PC-9 (cell line): ENCODE measurements around the gene PROSER2. TPM values are rescaled to one million over a fixed set of nuclear protein-coding genes. Genes with fewer than 3 reads are reported as not detected.
A peak's percentile ranks its signal among the peaks of the same experiment; 100 is the strongest.

Experiments used
- BruUV-seq: library from RNA; stranded (reverse); fragments of 400-500 nt; replicated peaks from 2 replicates; lab custom pipeline; 2021; lab: Mats Ljungman, UMichigan
- CTCF ChIA-PET: fragments of 300-600 bp; sonication (Branson Sonifier 250); formaldehyde crosslinking; loops from one replicate; lab custom pipeline; 2022; ENCODE audit warnings: antibody characterized with exemption; lab: Charles Lee
- POLR2A ChIA-PET: fragments of 300-600 bp; sonication (Branson Sonifier 250); formaldehyde crosslinking; loops from one replicate; lab custom pipeline; 2022; ENCODE audit warnings: antibody characterized with exemption; ENCODE audit not compliant: unreplicated experiment; lab: Charles Lee
- DNase-seq, 2 experiments: peaks; one replicate each; pipeline versions ENCODE4 v3.0.0 to v3.0.0-alpha.2; 2015 to 2022; ENCODE audit warnings: mixed read lengths in 1 of 2
- H2AFZ ChIP-seq: fragments of 200-600 bp; sonication (generic); 2 replicates; pipeline ENCODE4 v1.8.1; 2017; ENCODE audit warnings: antibody characterized with exemption
- H3F3A ChIP-seq: fragments of 200-600 bp; sonication (generic); 2 replicates; pipeline ENCODE4 v1.8.1; 2017; ENCODE audit warnings: antibody characterized with exemption, mild to moderate bottlenecking, low read depth; ENCODE audit not compliant: insufficient read depth
- H3K27ac ChIP-seq: fragments of 200-600 bp; sonication (generic); 2 replicates; pipeline ENCODE4 v1.6.1; 2016; ENCODE audit warnings: mixed run types
- H3K27me3 ChIP-seq: fragments of 200-600 bp; sonication (generic); 2 replicates; pipeline ENCODE4 v1.6.1; 2016; ENCODE audit warnings: low read depth, mixed run types; ENCODE audit not compliant: insufficient read depth
- H3K36me3 ChIP-seq: fragments of 200-600 bp; sonication (generic); 2 replicates; pipeline ENCODE4 v1.6.1; 2016; ENCODE audit warnings: low read depth, mixed run types
- H3K4me1 ChIP-seq: fragments of 200-600 bp; sonication (generic); replicated peaks from 2 replicates; pipeline ENCODE4 v1.6.1; 2016; ENCODE audit warnings: mixed run types; ENCODE audit not compliant: insufficient read depth
- H3K4me2 ChIP-seq: fragments of 200-600 bp; sonication (generic); 2 replicates; pipeline ENCODE4 v1.6.1; 2017; ENCODE audit warnings: mixed run types
- H3K4me3 ChIP-seq: fragments of 200-600 bp; sonication (generic); 2 replicates; pipeline ENCODE4 v1.6.1; 2016; ENCODE audit warnings: mixed run types
- H3K79me2 ChIP-seq: fragments of 200-600 bp; sonication (generic); 2 replicates; pipeline ENCODE4 v1.6.1; 2017; ENCODE audit warnings: low read depth, mixed run types
- H3K9me2 ChIP-seq: fragments of 200-600 bp; sonication (generic); 2 replicates; pipeline ENCODE4 v1.8.1; 2017; ENCODE audit warnings: mild to moderate bottlenecking; ENCODE audit not compliant: insufficient read depth
- H3K9me3 ChIP-seq: fragments of 200-600 bp; sonication (generic); 2 replicates; pipeline ENCODE4 v1.8.1; 2016; ENCODE audit warnings: low read depth; ENCODE audit not compliant: insufficient read depth
- H4K20me1 ChIP-seq: fragments of 200-600 bp; sonication (generic); 2 replicates; pipeline ENCODE4 v1.8.1; 2017; ENCODE audit not compliant: insufficient read depth
- CTCF ChIP-seq: fragments of 200-600 bp; sonication (generic); conservative IDR thresholded peaks from 2 replicates; pipeline ENCODE4 v1.6.1; 2017; ENCODE audit warnings: mixed run types, antibody characterized with exemption, mild to moderate bottlenecking, moderate library complexity
- EZH2 ChIP-seq: fragments of 200-600 bp; sonication (generic); IDR thresholded peaks from 2 replicates; pipeline ENCODE4 v1.8.0; 2017; ENCODE audit warnings: antibody characterized with exemption, low read depth
- intact Hi-C: fragments of 100-400 bp; cut with micrococcal nuclease; formaldehyde crosslinking; loops from one replicate; pipeline ENCODE4 v1.10.0; 2022; ENCODE audit not compliant: unreplicated experiment
- total RNA-seq: library from RNA; stranded (reverse); gene quantifications from 2 replicates; pipeline ENCODE4 v1.2.3, GENCODE V29; 2021

Gene PROSER2
- total RNA-seq, 1 experiment from 2014 or later: 66.6 TPM

GRCh38 chr10:11866199-11866925, 43.2 kb downstream of the PROSER2 start:
- Histone ChIP-seq H4K20me1 (no peaks in the 10 kb centered on the region), H3K27me3 (no peaks in the 10 kb centered on the region), H3K79me2 (peaks cover 54% of the 10 kb centered on the region), H3F3A (peaks cover 13% of the 10 kb centered on the region), H3K9me2 (no peaks in the 10 kb centered on the region), H3K4me2 (no peak overlapping the region), H3K4me3 (no peak overlapping the region), H2AFZ (no peak overlapping the region), H3K9me3 (no peaks in the 10 kb centered on the region), H3K27ac (peak overlapping the region; percentile 12; the same call in 1 of the 2 replicates), H3K36me3 (0 out of 2 replicates have a peak, but pooled peaks cover 6% of the 10 kb centered on the region), H3K4me1 (no peaks in the 10 kb centered on the region)
- ChIA-PET CTCF (no interaction called here), POLR2A (no interaction called here)
- intact Hi-C loops: no loop called here
- no peak for DNase-seq
- BruUV-seq: no TSS peak
- TF ChIP-seq EZH2 (no peak), CTCF (no peak)

- no peak for DNase-seq
- CTCF ChIA-PET: no interaction called here
- TF ChIP-seq EZH2 (no peak), CTCF (no peak)
These were observed 46.1 kb downstream of the PROSER2 start for GRCh38 chr10:11869219-11869618.

GRCh38 chr10:11869743-11870460, 46.7 kb downstream of the PROSER2 start:
- no peak for TF ChIP-seq CTCF
- ChIA-PET POLR2A (no interaction called here), CTCF (no interaction called here)
- no peaks in the 10 kb centered on the region for H3K9me2 ChIP-seq
- no peak overlapping the region for H3K4me3 ChIP-seq
- no peaks in the 10 kb centered on the region for H4K20me1 ChIP-seq
- H3K36me3 ChIP-seq: 0 out of 2 replicates have a peak, but pooled peaks cover 9% of the 10 kb centered on the region
- BruUV-seq: no TSS peak
- no peak for DNase-seq
- H3F3A ChIP-seq: peaks cover 46% of the 10 kb centered on the region
- H3K27me3 ChIP-seq: no peaks in the 10 kb centered on the region
- H3K27ac ChIP-seq: no peak overlapping the region
- no peaks in the 10 kb centered on the region for H3K9me3 ChIP-seq
- H3K4me1 ChIP-seq: peaks cover 20% of the 10 kb centered on the region
- no peak overlapping the region for H2AFZ ChIP-seq
- H3K4me2 ChIP-seq: no peak overlapping the region
- intact Hi-C loops: no loop called here
- peaks cover 22% of the 10 kb centered on the region for H3K79me2 ChIP-seq

More at GRCh38 chr10:11869219-11869618, 46.1 kb downstream of the PROSER2 start:
- no TSS peak for BruUV-seq
- Histone ChIP-seq H3K79me2 (peaks cover 27% of the 10 kb centered on the region), H3K9me2 (no peaks in the 10 kb centered on the region), H3K27ac (no peak overlapping the region), H2AFZ (no peak overlapping the region), H3K4me3 (no peak overlapping the region), H3F3A (peaks cover 40% of the 10 kb centered on the region), H3K4me2 (no peak overlapping the region), H3K27me3 (no peaks in the 10 kb centered on the region), H4K20me1 (no peaks in the 10 kb centered on the region), H3K9me3 (no peaks in the 10 kb centered on the region), H3K36me3 (0 out of 2 replicates have a peak, but pooled peaks cover 9% of the 10 kb centered on the region), H3K4me1 (peaks cover 17% of the 10 kb centered on the region; the same call in 1 of the 2 replicates)
- POLR2A ChIA-PET: no interaction called here
- intact Hi-C loops: no loop called here
